ENCODE data around the gene PPP1CC.

PPP1CC gene

GRCh38 chr12:110687396-110688169 lies 55.1 kb downstream of the PPP1CC start:
- no peak for DNase-seq (ENCODE audit: low read depth)

DNA sequence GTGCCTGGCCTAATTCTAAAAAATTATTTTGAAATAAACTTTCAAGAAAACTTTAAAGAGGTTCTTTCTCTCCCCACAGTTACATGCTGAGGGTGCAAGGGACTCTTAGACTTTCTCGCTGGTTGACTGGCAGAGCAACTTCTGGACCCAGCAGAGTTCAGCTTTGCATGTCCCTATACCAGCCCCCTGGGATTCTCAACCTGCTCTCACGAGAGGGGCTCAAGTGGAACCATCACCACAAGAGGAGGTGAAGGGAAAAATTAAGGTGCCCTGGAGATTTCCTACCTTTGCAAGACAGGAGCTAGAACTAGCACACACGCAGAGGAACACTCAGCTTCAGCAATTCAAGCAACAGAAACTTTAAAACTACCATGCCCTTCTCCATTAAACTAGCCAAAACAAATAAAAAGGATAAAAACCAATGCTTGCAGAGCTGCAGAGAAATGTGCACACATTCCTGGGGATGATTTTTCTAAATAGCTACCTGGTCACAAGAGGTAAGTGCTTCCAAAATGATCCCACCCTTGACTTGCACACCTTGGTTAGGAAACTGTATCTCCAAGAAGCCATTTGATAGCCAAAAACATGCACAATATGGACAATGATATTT lies 56.3 kb downstream of the PPP1CC start:
- DNase-seq (ENCODE audit: low read depth): no peak

DNA sequence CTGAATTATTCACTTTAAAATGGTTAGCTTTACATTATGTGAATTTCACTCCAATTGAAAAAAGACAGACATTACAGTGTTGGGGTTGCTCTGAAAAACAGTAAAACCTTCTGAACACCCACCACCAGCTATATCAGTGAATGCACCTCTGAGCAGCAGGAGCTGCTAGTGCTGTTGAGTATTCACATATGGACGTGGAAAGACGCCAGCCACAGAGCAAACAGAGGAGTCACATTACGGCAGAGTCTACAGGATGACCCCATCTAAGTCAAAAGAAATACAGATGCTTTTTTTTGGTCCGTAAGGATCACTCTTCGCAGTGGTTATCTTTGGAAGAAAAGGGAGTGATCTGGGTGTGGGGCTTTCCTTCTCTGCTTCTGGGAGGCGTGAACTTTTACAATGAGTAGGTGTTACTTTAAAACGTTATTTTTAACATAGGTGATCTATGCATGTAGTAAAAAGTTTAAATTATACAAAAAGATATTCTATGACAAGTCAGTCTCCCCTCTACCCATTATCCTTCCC lies 58.3 kb downstream of the PPP1CC start:
- no peak for DNase-seq (ENCODE audit: low read depth)

- DNase-seq (ENCODE audit: low read depth): no peak
Observed at GRCh38 chr12:110683888-110684287, 58.8 kb downstream of the PPP1CC start.

- DNase-seq (ENCODE audit: low read depth): no peak
Observed at GRCh38 chr12:110680032-110680431, 62.7 kb downstream of the PPP1CC start.

GRCh38 chr12:110679201-110679600 lies 63.5 kb downstream of the PPP1CC start:
- DNase-seq (ENCODE audit: low read depth): no peak

DNA sequence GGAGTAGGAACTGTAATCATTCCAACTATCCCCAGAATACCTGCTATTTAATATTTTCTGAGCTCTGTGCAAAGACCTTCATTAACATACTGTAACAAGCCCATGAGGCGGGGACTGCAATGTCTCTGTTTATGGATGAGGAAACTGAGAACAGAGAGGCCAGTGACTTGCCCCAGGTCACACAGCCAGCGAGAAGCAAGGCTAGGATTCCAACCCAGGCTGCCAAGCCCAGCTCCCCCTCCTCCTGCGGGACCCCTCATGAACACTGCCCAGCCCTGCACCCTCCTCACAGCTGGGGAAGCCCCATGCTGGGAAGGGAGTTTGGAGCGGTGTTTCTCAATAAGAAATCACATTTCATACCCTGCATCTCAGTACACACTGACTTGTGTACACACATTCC lies 64.7 kb downstream of the PPP1CC start:
- DNase-seq (ENCODE audit: low read depth): no peak

DNA sequence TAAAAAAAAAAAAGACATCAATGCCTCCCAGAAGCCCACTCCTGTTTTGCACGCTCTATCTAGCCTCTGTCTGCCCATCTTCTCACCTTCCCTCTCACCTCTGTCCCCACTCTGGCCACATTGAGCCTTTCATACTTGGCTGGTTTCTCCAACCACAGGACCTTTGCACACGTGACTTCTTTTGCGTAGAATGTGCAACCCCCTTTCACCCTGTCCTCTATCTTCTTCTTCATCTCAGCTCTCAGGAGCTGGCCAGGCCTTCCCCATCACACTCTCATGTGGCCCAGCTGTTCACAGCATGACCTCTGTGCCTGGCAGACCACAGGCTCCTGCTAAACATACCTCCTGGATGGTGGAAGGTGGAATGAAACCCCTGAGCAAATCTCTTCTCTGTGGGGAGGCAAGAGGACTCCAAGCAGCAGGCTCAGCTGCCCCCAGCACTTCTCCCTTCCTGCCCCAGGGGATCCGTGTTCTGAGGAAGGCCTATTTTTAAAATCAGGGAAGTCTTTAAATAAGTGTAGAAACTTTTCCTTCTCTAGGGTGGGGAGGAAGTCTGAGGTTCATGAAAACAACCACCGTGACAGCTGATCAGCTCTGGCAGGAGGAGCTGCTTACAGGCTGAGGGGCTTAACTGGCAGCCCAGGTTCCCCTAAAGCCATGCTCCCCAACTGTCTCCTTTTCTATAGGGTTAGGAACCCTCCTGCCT lies 65.3 kb downstream of the PPP1CC start:
- no peak for DNase-seq (ENCODE audit: low read depth)

DNA sequence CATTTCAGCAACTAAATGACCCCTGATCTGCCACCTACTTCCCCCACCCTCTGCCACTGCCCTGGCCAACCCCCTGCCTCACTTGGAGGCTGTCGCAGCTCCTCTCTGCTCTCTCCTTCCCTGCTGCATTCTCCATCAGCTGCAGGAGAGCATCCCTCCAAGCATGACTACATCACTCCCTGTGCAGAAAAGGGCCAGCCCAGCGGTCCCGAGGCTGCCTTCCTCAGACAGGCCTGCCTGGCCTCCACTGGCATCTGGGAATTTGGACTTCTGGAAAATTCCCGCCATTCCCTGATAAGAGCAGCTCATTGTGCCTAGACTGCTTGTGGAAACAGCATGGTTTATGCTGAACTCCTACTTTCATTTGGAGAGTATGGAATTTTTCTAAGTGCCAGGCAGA lies 66.5 kb downstream of the PPP1CC start:
- DNase-seq (ENCODE audit: low read depth): no peak

GRCh38 chr12:110670161-110670701 lies 72.5 kb downstream of the PPP1CC start:
- DNase-seq (ENCODE audit: low read depth): no peak
